Stimulated activated memory B cell treated with anti-CD40 and anti-IgM and Interleukin-4, amounts not matched to agents 10 μg/mL and 1 μg/mL and 100 μg/mL, for 72 hours (primary cell): Measurements from ENCODE around the gene RIC8A.

Experiments
- ATAC-seq: fragments of 150-1000 bp; cut with Tn5 transposase; 2 replicates; pipeline ENCODE4 v1.10.0; 2021
- H3K27ac Mint-ChIP-seq: one replicate; pipeline ENCODE4 v1.8.0; 2022; ENCODE audit warnings: mild to moderate bottlenecking, mixed read lengths
- H3K27me3 Mint-ChIP-seq: one replicate; pipeline ENCODE4 v1.8.0; 2022; ENCODE audit warnings: mixed read lengths
- H3K36me3 Mint-ChIP-seq: one replicate; pipeline ENCODE4 v1.8.0; 2022; ENCODE audit warnings: mixed read lengths
- H3K4me1 Mint-ChIP-seq: one replicate; pipeline ENCODE4 v1.8.0; 2022; ENCODE audit warnings: mixed read lengths
- H3K4me3 Mint-ChIP-seq: one replicate; pipeline ENCODE4 v1.8.0; 2022; ENCODE audit warnings: mild to moderate bottlenecking, moderate library complexity, mixed read lengths
- H3K9me3 Mint-ChIP-seq: one replicate; pipeline ENCODE4 v1.8.0; 2022; ENCODE audit warnings: mixed read lengths

The RIC8A gene

DNA sequence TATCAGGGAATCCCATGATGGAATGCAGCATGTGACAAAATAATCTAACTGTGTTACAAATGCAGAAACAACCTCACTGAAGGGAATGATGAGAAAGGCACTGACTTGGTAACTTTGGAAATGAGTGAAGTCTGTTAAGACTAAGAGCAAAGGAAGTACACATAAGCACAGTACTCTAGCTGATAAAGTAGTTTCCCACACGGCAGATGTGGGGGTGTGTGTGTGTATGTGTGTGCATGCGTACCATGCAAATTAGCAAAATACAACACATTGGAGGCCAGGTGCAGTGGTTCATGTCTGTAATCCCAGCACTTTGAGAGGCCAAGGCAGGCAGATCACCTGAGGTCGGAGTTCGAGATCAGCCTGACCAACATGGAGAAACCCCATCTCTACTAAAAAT is 54.1 kb downstream of the RIC8A start:
- Mint-ChIP-seq H3K4me1 (peaks cover 33% of the 10 kb centered on the region), H3K9me3 (peaks cover 11% of the 10 kb centered on the region), H3K36me3 (peaks cover 12% of the 10 kb centered on the region), H3K4me3 (no peak overlapping the region), H3K27me3 (no peaks in the 10 kb centered on the region), H3K27ac (no peak overlapping the region)
- no peak for ATAC-seq
